HepG2 (cell line): ENCODE data around the gene CFTR. TPM values are rescaled to one million over a fixed set of nuclear protein-coding genes. Genes with fewer than 3 reads are reported as not detected.
A peak's percentile ranks its signal among the peaks of the same experiment; 100 is the strongest.

Experiments used
- ATAC-seq: fragments of 200-7000 bp; cut with Tn5 transposase; 3 replicates; pipeline ENCODE4 v1.9.1; 2020; ENCODE audit warnings: mild to moderate bottlenecking, moderate library complexity
- BruUV-seq: library from RNA; stranded (reverse); fragments of 400-500 nt; replicated peaks from 2 replicates; lab custom pipeline; 2021; lab: Mats Ljungman, UMichigan
- CTCF ChIA-PET: fragments of 300-600 bp; formaldehyde crosslinking; extraction: SDS; loops from one replicate; lab custom pipeline; 2021; ENCODE audit warnings: low total read pairs, inconsistent platforms, low intra/inter-chr PET ratio; lab: Yijun Ruan, JAX
- POLR2A ChIA-PET: fragments of 350-600 bp; sonication (Branson Sonifier 250); formaldehyde crosslinking; loops from one replicate; lab custom pipeline; 2020; ENCODE audit warnings: antibody characterized with exemption, inconsistent platforms; lab: Yijun Ruan, JAX
- DNase-seq: peaks from one replicate; pipeline ENCODE4 v3.0.0-alpha.2; 2015; ENCODE audit warnings: low spot score
- FAIRE-seq: peaks from 3 replicates; lab custom pipeline; 2011; peaks lifted over from hg19 to GRCh38; lab: Jason Lieb, UNC
- H2AFZ ChIP-seq: one replicate; pipeline ENCODE4 v1.6.1; 2011; ENCODE audit warnings: low read length, inconsistent platforms
- H3K27ac ChIP-seq: fragments of 300-600 bp; 3 replicates; pipeline ENCODE4 v1.8.0; 2011; ENCODE audit warnings: mixed run types, mild to moderate bottlenecking, mixed read lengths, low read length, inconsistent platforms; ENCODE audit not compliant: insufficient read depth; ENCODE audit errors: extremely low read length
- H3K27me3 ChIP-seq, 2 experiments: fragments of 200-600 bp in 1 of 2; 2 replicates in 1 of 2; 3 replicates in 1 of 2; pipeline versions ENCODE4 v1.6.0 to v1.8.0; 2011; ENCODE audit warnings: low read length in 2 of 2, mild to moderate bottlenecking in 2 of 2, moderate library complexity in 2 of 2, inconsistent platforms in 1 of 2; ENCODE audit not compliant: insufficient read depth in 2 of 2, control insufficient read depth in 1 of 2
- H3K36me3 ChIP-seq, 2 experiments: fragments of 200-600 bp in 1 of 2; replicated peaks in 1 of 2; 2 replicates in 1 of 2; 3 replicates in 1 of 2; pipeline versions ENCODE4 v1.5.1 to v1.8.0; 2011; ENCODE audit warnings: low read length in 2 of 2, inconsistent platforms in 1 of 2; ENCODE audit not compliant: insufficient read depth in 2 of 2, control insufficient read depth in 1 of 2
- H3K4me1 ChIP-seq: 2 replicates; pipeline ENCODE4 v1.5.1; 2012; ENCODE audit warnings: low read length, inconsistent platforms; ENCODE audit not compliant: insufficient read depth
- H3K4me2 ChIP-seq: 2 replicates; pipeline ENCODE4 v1.6.0; 2011; ENCODE audit warnings: low read depth, low read length, inconsistent platforms
- H3K4me3 ChIP-seq, 3 experiments: fragments of 200-600 bp in 1 of 3; sonication (generic), shearing (Covaris generic) in 1 of 3; replicated peaks in 1 of 3; 2 replicates each; pipeline ENCODE4 v1.5.1; 2011 to 2016; ENCODE audit warnings: low read length in 3 of 3, inconsistent platforms in 2 of 3, low read depth in 2 of 3, mild to moderate bottlenecking in 2 of 3, control low read depth in 1 of 3, mixed read lengths in 1 of 3; ENCODE audit not compliant: insufficient read depth in 1 of 3
- H3K79me2 ChIP-seq: one replicate; pipeline ENCODE4 v1.6.1; 2011; ENCODE audit warnings: low read length, inconsistent platforms; ENCODE audit not compliant: insufficient read depth
- H3K9ac ChIP-seq: 2 replicates; pipeline ENCODE4 v1.6.0; 2011; ENCODE audit warnings: mild to moderate bottlenecking, low read depth, low read length, inconsistent platforms; ENCODE audit not compliant: insufficient read depth
- H3K9me3 ChIP-seq: 2 replicates; pipeline ENCODE4 v1.5.1; 2012; ENCODE audit warnings: mild to moderate bottlenecking, low read length
- H4K20me1 ChIP-seq: 2 replicates; pipeline ENCODE4 v1.6.0; 2011; ENCODE audit warnings: inconsistent platforms, mild to moderate bottlenecking, low read length, moderate library complexity; ENCODE audit not compliant: insufficient read depth
- ARID2 ChIP-seq: sonication (generic); formaldehyde crosslinking; IDR thresholded peaks from 2 replicates; pipeline ENCODE4 v1.8.1; 2022; ENCODE audit warnings: mild to moderate bottlenecking, missing genetic modification reagents, borderline replicate concordance
- CEBPG ChIP-seq: IDR thresholded peaks from 2 replicates; pipeline ENCODE4 v1.6.1; 2016
- FOXO1 ChIP-seq: sonication (generic); formaldehyde crosslinking; IDR thresholded peaks from 2 replicates; pipeline ENCODE4 v1.4.0; 2020; ENCODE audit warnings: missing genetic modification reagents
- HMGA1 ChIP-seq: sonication (generic); formaldehyde crosslinking; conservative IDR thresholded peaks from 2 replicates; pipeline ENCODE4 v1.4.0; 2020; ENCODE audit warnings: missing genetic modification reagents
- MAF1 ChIP-seq: sonication (generic); formaldehyde crosslinking; IDR thresholded peaks from 2 replicates; pipeline ENCODE4 v1.5.0; 2020; ENCODE audit warnings: missing genetic modification reagents, borderline replicate concordance
- MXD4 ChIP-seq: IDR thresholded peaks from 2 replicates; pipeline ENCODE4 v1.6.1; 2016; ENCODE audit warnings: mild to moderate bottlenecking, missing biosample characterization, missing genetic modification reagents
- PRMT3 ChIP-seq: sonication (generic); formaldehyde crosslinking; IDR thresholded peaks from 2 replicates; pipeline ENCODE4 v1.8.1; 2022; ENCODE audit warnings: low read depth, mild to moderate bottlenecking, moderate library complexity, missing genetic modification reagents, borderline replicate concordance
- ZNF333 ChIP-seq: sonication (generic); formaldehyde crosslinking; IDR thresholded peaks from 2 replicates; pipeline ENCODE4 v1.4.0; 2020; ENCODE audit warnings: mild to moderate bottlenecking, missing genetic modification reagents, borderline replicate concordance
- ZNF629 ChIP-seq: sonication (generic); formaldehyde crosslinking; conservative IDR thresholded peaks from 2 replicates; pipeline ENCODE4 v1.5.0; 2020; ENCODE audit warnings: missing genetic modification reagents
- WGBS: methylation state at CpG from one replicate; pipeline ENCODE4 v1.1.6; 2017; ENCODE audit warnings: low lambda C conversion rate; 5-methylcytosine and 5-hydroxymethylcytosine counted together
- in situ Hi-C: cut with HindIII; loops from 2 replicates; pipeline ENCODE4 v1.10.0; 2017; ENCODE audit warnings: low pct_unique_long_range_greater_than_20kb; ENCODE audit not compliant: extremely low pct_ligation_motif_present
- intact Hi-C: fragments of 100-400 bp; cut with micrococcal nuclease; formaldehyde crosslinking; loops from one replicate; pipeline ENCODE4 v1.10.0; 2022; ENCODE audit not compliant: unreplicated experiment
- polyA plus RNA-seq, 8 experiments: library from polyadenylated mRNA; depleted of rRNA in 3 of 8; stranded (reverse) in 7 of 8; unstranded in 1 of 8; fragments of >200 nt; fragmentation: Illumina TruSeq in 4 of 8; extraction: Trizol in 4 of 8; gene quantifications; 2 replicates each; pipeline versions ENCODE4 v1.2.1 to v1.2.3, GENCODE V29; 2011 to 2016; ENCODE audit warnings: low read depth in 4 of 8, missing spikeins in 1 of 8, mixed read lengths in 1 of 8; ENCODE audit not compliant: insufficient read depth in 1 of 8
- total RNA-seq, 5 experiments: library from RNA; depleted of rRNA; stranded (reverse); fragments of >200 nt; fragmentation: Illumina TruSeq; extraction: Trizol; gene quantifications; 2 replicates each; pipeline ENCODE4 v1.2.3, GENCODE V29; 2016; ENCODE audit warnings: low read depth in 1 of 5
- TF ChIP-seq, protein P1 (sequence below): sonication (generic); formaldehyde crosslinking; IDR thresholded peaks from 2 replicates; pipeline ENCODE4 v1.5.1; 2020; ENCODE audit warnings: missing genetic modification reagents, mild to moderate bottlenecking, borderline replicate concordance
- TF ChIP-seq, protein P2 (sequence below): sonication (generic); formaldehyde crosslinking; IDR thresholded peaks from 2 replicates; pipeline ENCODE4 v1.5.0; 2020; ENCODE audit warnings: missing genetic modification reagents
- TF ChIP-seq, protein P3 (sequence below): sonication (generic); formaldehyde crosslinking; IDR thresholded peaks from 2 replicates; pipeline ENCODE4 v1.5.0; 2020; ENCODE audit warnings: mild to moderate bottlenecking, missing genetic modification reagents
- TF ChIP-seq, protein P4 (sequence below): sonication (generic); formaldehyde crosslinking; IDR thresholded peaks from 2 replicates; pipeline ENCODE4 v1.5.0; 2020; ENCODE audit warnings: missing genetic modification reagents, mild to moderate bottlenecking, borderline replicate concordance

Gene CFTR
- total and polyA plus RNA-seq, 2 of the 13 experiments (the other 11 are each of a cell fraction or from before 2014, with no cell fraction given) = not detected

DNA sequence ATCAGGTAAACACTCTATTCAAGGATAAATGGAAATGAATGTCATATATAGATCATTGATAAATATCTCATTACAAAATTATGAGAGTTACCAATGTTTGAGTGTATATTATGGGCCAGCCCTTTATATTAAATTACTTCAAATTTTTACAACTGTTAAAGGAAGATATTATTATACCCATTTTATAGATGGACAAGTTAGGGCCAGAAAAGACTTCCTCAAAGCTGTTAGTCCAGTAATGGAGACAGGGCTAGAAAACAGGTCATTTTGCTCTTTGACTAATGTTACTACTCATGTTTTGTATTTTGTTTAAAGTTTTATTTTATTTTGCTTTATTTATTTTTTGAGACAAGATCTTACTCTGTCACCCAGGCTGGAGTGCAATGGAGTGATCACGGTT lies 101.6 kb downstream of the CFTR start:
- no peaks in the 10 kb centered on the region for H3K36me3 ChIP-seq

DNA sequence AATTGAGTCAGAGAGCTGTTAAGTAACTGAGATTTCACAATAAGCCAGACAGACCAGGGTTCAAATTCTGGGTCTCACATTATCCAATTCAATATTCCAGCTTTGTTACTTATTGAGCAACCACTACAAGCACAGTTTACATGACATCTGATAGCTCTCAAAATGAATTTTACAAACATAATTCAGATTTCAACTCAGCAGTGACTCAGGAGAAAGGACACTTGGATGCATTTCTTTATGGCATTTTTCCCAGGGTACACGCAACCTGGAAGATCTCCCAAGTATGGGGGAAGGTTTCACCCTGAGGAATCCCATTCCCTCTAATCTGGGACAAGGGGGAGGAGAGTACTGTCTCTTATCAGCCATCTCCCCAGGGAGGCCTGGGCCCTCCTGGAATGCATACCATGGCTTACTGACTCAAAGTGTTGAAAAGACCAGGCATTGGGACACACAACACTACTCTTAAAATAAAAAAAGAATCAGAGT lies 102.4 kb downstream of the CFTR start:
- Histone ChIP-seq H3K79me2 (no peaks in the 10 kb centered on the region), H3K4me2 (no peak overlapping the region), H2AFZ (no peak overlapping the region), H3K9ac (no peak overlapping the region), H3K27me3 (no peaks in the 10 kb centered on the region), H3K4me1 (peaks cover 8% of the 10 kb centered on the region; the same call in 1 of the 2 replicates), H3K9me3 (no peaks in the 10 kb centered on the region), H3K36me3 (no peaks in the 10 kb centered on the region), H3K4me3 (no peak overlapping the region), H4K20me1 (no peaks in the 10 kb centered on the region), H3K27ac (no peak overlapping the region)
- WGBS = 0% methylated on average over 1 of the region's 1 CpG
- FAIRE-seq (no peak), ATAC-seq (peak; percentile 60), DNase-seq (no peak)
- POLR2A ChIA-PET = no interaction called here
- CTCF ChIA-PET = no interaction called here
- in situ Hi-C loops = no loop called here
- BruUV-seq = no TSS peak
- intact Hi-C loops = no loop called here
- TF ChIP-seq, protein P1, sequence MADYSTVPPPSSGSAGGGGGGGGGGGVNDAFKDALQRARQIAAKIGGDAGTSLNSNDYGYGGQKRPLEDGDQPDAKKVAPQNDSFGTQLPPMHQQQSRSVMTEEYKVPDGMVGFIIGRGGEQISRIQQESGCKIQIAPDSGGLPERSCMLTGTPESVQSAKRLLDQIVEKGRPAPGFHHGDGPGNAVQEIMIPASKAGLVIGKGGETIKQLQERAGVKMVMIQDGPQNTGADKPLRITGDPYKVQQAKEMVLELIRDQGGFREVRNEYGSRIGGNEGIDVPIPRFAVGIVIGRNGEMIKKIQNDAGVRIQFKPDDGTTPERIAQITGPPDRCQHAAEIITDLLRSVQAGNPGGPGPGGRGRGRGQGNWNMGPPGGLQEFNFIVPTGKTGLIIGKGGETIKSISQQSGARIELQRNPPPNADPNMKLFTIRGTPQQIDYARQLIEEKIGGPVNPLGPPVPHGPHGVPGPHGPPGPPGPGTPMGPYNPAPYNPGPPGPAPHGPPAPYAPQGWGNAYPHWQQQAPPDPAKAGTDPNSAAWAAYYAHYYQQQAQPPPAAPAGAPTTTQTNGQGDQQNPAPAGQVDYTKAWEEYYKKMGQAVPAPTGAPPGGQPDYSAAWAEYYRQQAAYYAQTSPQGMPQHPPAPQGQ = no peak
- TF ChIP-seq, protein P2, sequence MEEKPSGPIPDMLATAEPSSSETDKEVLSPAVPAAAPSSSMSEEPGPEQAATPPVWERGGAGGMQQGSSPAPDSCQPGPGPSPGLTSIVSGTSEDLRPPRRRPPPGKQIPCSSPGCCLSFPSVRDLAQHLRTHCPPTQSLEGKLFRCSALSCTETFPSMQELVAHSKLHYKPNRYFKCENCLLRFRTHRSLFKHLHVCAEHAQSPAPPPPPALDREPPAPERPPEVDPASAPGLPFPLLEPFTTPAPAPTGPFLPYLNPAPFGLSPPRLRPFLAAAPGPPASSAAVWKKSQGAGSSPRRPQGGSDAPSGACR (CRISPR knock-in tag) = no peak
- TF ChIP-seq MAF1 (CRISPR knock-in tag) (no peak), PRMT3 (CRISPR knock-in tag) (no peak), ARID2 (CRISPR knock-in tag) (no peak), CEBPG (CRISPR knock-in tag) (peak; percentile 31; the same call in 1 of the 2 replicates)
- TF ChIP-seq, protein P3, sequence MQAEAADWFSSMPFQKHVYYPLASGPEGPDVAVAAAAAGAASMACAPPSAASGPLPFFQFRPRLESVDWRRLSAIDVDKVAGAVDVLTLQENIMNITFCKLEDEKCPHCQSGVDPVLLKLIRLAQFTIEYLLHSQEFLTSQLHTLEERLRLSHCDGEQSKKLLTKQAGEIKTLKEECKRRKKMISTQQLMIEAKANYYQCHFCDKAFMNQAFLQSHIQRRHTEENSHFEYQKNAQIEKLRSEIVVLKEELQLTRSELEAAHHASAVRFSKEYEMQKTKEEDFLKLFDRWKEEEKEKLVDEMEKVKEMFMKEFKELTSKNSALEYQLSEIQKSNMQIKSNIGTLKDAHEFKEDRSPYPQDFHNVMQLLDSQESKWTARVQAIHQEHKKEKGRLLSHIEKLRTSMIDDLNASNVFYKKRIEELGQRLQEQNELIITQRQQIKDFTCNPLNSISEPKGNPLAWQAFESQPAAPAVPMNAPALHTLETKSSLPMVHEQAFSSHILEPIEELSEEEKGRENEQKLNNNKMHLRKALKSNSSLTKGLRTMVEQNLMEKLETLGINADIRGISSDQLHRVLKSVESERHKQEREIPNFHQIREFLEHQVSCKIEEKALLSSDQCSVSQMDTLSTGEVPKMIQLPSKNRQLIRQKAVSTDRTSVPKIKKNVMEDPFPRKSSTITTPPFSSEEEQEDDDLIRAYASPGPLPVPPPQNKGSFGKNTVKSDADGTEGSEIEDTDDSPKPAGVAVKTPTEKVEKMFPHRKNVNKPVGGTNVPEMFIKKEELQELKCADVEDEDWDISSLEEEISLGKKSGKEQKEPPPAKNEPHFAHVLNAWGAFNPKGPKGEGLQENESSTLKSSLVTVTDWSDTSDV (CRISPR knock-in tag) = no peak

More for the DNA sequence above, 101.6 kb downstream of the CFTR start:
- TF ChIP-seq HMGA1 = no peak
- no peak for TF ChIP-seq MXD4 (CRISPR knock-in tag)
- TF ChIP-seq, protein P4, sequence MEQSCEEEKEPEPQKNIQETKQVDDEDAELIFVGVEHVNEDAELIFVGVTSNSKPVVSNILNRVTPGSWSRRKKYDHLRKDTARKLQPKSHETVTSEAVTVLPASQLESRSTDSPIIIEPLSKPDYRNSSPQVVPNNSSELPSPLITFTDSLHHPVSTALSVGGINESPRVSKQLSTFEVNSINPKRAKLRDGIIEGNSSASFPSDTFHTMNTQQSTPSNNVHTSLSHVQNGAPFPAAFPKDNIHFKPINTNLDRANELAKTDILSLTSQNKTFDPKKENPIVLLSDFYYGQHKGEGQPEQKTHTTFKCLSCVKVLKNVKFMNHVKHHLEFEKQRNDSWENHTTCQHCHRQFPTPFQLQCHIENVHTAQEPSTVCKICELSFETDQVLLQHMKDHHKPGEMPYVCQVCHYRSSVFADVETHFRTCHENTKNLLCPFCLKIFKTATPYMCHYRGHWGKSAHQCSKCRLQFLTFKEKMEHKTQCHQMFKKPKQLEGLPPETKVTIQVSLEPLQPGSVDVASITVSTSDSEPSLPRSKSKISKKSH (CRISPR knock-in tag) = no peak
- no peak for TF ChIP-seq ZNF333 (CRISPR knock-in tag)
- peak; percentile 36; the same call in 1 of the 2 replicates for TF ChIP-seq ZNF629 (CRISPR knock-in tag)
- no peak for TF ChIP-seq FOXO1
- WGBS = 0% methylated on average over 1 of the region's 1 CpG
- no peak for DNase-seq
- intact Hi-C loops = no loop called here
- Histone ChIP-seq H3K27ac (no peak overlapping the region), H3K9me3 (no peaks in the 10 kb centered on the region), H3K4me1 (peaks cover 8% of the 10 kb centered on the region; the same call in 1 of the 2 replicates), H3K79me2 (no peaks in the 10 kb centered on the region), H3K9ac (no peak overlapping the region), H4K20me1 (no peaks in the 10 kb centered on the region), H2AFZ (no peak overlapping the region), H3K4me3 (no peak overlapping the region), H3K27me3 (no peaks in the 10 kb centered on the region), H3K4me2 (no peak overlapping the region)
- ChIA-PET POLR2A (no interaction called here), CTCF (no interaction called here)
- no peak for FAIRE-seq
- no TSS peak for BruUV-seq
- no peak for ATAC-seq
- in situ Hi-C loops = no loop called here
